ENCODE results near the gene MAP3K12.

Gene MAP3K12

GRCh38 chr12:53510181-53510812, 11.0 kb upstream of the MAP3K12 start:
- DNase-seq (ENCODE audit: low read depth in 2 of 2) = no peak

GRCh38 chr12:53508534-53509170, 9.4 kb upstream of the MAP3K12 start:
- DNase-seq (ENCODE audit: low read depth in 2 of 2) = peak; percentile 63 to 66

- DNase-seq (ENCODE audit: low read depth in 2 of 2) = no peak
Observed at GRCh38 chr12:53507603-53507885, 8.3 kb upstream of the MAP3K12 start.

GRCh38 chr12:53506881-53507602, 7.8 kb upstream of the MAP3K12 start, which contains the start of gene NPFF:
NPFF (minus strand) TSS chr12:53507484; CDS start chr12:53507474, 10 bp downstream.
- no peak for DNase-seq (ENCODE audit: low read depth in 2 of 2)

- no peak for DNase-seq (ENCODE audit: low read depth in 2 of 2)
Observed at GRCh38 chr12:53506450-53506785, 7.2 kb upstream of the MAP3K12 start.

GRCh38 chr12:53505555-53506449, 6.5 kb upstream of the MAP3K12 start:
- no peak for DNase-seq (ENCODE audit: low read depth in 2 of 2)

- DNase-seq (ENCODE audit: low read depth in 2 of 2) = no peak
Observed at GRCh38 chr12:53505086-53505485, 5.8 kb upstream of the MAP3K12 start.

DNA sequence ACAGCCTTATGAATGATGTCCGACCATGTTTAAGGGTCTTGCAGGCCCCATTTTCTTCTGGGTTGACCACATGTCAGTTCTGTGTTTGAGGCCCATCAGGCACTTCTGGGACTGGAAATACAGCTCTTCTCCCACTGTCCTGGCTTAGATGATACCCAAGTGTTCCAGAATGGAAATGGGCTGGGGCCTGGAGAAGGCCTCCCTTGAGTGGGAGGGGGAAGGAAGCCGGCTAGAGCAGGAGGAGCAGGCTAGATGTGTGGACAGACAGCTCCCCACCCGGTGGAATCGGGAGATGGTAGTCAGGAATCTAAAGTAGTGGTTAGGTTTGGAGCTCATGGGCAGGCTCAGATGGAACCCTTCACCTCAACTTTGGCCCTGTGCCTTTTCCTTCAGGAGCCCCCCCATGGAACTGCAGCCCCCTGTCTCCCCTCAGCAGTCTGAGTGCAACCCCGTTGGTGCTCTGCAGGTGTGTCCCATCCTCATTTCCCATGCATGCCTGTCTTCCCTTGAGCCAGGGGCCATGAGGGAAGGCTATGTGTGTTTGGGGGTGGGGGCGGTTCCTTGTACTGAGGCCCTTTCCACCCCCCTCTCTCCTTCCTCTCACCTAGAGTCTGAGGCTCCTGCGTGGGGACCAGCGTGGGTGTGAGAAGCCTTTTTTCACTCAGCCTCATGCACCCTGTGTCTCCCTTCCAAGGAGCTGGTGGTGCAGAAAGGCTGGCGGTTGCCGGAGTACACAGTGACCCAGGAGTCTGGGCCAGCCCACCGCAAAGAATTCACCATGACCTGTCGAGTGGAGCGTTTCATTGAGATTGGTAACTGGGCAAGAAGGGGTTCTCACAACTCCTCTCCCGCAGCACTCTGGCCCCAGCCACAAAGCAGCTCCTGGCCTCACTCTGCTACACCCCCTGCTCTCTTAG, 5.0 kb upstream of the MAP3K12 start:
- DNase-seq (ENCODE audit: low read depth in 2 of 2) = no peak

- no peak for DNase-seq (ENCODE audit: low read depth in 2 of 2)
Observed at GRCh38 chr12:53502983-53503728, 3.9 kb upstream of the MAP3K12 start.

GRCh38 chr12:53502331-53502730, 3.1 kb upstream of the MAP3K12 start:
- DNase-seq (ENCODE audit: low read depth in 2 of 2) = no peak

DNA sequence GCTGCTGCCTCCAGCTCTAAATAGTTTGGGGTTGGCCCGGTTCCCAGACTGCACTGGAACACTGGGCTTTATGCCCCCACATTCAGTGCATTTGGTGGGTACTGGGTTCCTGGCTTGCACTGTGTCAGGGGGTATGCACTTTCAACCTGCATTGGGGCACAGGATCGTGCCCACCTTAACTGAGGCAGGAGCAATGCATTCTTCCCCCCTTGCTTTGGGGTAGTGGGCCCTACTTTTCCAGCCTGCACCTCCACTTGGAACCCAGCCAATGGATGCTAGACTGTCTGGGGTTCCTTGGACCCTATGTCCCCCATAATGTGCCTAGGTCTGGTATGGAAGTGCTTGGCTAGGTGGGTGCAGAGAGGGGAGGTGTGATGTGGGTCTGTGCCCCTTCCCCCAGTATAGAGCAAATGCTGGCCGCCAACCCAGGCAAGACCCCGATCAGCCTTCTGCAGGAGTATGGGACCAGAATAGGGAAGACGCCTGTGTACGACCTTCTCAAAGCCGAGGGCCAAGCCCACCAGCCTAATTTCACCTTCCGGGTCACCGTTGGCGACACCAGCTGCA, 2.4 kb upstream of the MAP3K12 start:
- no peak for DNase-seq (ENCODE audit: low read depth in 2 of 2)

DNA sequence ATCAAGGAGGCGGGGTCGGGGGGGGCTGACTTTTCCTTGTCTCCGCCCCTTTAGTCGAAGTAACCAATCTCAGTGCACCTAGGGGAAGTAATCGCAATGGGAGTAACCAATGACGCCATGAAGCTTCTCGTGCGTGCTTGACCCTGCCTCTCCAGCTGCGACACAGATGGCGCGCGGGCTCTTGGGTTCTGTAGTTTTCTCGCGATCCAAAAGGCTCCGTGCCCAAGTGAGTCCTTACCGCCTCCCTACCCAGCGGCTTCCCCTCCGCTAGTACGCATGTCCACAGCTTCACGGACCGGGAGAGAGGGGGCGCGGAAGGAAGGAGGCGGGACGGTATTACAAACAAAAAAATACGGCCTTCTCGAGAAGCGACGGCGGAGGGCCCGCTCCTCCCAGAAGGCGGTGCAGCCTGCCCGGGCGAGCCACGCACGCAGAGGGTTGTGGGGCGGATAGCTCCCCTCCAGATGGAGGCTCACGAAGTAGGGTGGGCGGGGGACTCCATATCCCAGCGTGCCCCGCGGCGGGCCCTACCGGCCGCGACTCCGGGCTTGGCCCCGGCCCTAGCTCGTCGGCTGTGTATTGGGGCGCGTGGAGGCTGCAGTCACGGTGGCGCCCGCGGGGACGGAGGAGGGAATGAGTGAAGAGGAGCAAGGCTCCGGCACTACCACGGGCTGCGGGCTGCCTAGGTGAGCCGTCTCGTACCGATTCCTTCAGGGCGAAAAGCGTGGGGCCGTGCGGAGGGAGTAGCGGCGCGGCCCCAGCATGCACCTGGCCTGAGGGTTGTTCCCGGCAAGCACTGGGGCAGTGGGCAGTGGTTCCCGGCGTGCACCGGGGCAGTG, 1.7 kb upstream of the MAP3K12 start, which contains the start of gene TARBP2:
Gene TARBP2 (plus strand): TSS at position 508 of the 839 bp plus-strand sequence. CDS start 126 bp downstream, at position 634.
- DNase-seq (ENCODE audit: low read depth in 2 of 2) = peak; percentile 96

DNA sequence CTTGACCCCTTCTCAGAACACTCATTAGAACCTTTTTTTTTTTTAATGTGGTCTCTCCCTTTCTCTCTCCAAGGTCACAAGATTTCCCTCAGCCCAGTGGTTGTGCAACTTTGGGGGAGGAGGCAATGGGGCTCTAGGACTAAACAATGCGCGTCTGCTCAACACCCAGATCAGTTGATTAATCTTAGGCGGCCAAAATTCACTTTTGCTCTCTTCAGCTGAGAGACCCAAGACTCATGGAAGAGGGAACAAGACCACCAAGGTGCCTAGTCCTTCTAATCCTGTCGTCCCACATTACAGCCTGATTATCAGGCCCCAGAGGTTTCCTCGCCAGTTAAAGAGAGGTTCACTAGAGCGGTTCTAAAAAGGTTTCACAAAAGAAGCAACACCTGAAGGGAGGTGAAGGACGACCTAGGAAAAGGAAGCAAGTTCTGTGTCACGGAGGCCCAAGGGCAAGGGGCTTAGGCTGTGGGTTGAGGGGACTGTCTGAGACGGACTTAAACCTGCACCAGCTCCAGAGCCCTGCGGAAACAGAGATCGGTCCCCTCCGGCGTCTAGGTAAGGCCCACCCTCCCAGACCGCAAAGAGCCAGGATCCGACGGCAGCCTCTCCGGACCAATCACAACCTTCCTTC, 1.0 kb upstream of the MAP3K12 start:
- DNase-seq (ENCODE audit: low read depth in 2 of 2) = no peak

DNA sequence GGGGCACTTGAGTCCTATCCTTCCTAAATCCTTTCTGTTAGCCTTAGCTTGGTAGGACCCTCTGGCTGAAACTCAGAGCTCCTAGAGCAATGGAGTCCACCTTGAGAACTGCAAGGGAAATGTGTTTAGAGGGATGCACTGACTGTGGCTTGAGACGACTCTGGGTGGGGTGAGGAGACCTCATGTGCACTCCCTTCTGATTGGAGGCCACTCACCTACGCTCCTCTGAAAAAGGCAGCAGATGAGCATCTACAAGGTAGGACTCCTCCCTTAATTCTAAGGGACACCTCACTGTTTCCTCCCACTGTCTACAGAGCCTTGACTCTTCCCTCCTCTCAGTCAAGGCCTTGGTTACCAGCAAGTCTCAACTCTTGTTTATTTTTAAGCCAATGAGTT, 1.0 kb downstream of the MAP3K12 start:
- no peak for DNase-seq (ENCODE audit: low read depth in 2 of 2)

DNA sequence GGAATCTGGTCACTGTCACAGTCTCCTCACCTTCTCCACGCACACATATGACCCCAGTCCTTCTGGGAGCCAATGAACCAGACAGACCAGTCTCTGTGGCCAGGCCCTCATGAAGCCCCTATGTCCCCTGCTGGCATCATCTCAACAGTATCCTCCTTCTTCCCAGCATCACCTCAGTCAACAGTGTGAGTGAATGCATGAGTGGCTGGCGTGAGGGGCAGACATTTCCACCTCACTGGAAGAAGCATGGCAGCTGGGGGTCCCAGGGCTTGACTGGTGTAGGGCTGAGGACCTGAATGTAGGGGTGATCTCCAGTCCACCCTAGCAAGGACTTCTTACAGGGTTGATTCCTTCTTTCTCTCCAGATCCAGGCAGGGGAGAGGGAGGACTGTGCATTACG, 1.8 kb downstream of the MAP3K12 start:
- DNase-seq (ENCODE audit: low read depth in 2 of 2) = no peak

- DNase-seq (ENCODE audit: low read depth in 2 of 2) = no peak
Observed at GRCh38 chr12:53496752-53497032, 2.6 kb downstream of the MAP3K12 start.

DNA sequence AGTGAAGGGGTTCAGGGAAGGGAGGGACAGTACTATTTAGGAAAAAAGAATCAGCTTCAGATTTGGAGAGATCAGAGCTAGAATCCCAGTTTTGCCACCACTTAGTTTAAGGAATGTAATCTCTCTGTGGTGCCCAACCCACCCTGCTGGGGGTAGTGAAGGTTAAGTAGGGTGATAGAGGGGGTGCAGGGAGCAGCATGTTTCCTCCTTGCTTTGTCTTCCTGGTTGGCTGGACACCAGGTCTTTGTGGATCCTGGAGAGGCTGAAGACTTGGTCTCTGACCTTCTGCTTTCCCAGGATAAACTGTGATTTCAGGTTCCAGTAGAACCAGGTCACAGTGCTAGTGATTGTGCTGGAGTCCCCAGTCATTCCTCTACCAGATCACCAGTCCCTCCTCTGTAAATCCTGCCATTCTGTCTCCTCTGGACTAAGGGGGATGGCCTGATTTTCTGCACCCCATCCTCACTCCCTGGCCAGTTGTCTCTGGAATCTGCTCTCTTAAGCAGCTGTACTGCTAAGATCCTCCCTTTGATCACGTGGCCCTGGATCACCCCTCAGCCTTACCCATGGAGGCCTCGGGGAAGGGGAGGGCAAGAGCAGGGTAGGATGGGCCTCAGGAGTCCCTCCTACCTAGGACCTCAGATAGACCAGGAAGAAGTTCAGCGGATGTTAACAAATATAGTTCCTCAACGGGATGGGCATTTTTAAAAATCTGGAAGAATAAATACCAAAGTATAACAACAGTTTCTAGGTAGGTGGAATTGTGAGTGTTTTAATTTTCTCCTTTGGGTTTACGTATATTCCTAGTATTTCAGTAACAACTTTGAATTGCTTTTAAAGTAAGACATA, 3.1 kb downstream of the MAP3K12 start:
- no peak for DNase-seq (ENCODE audit: low read depth in 2 of 2)
